Neural cell (in vitro differentiated cells): ENCODE results near the gene SPRR1B. TPM values are rescaled to one million over a fixed set of nuclear protein-coding genes. Genes with fewer than 3 reads are reported as not detected.

Experiments used
- H2AFZ ChIP-seq: fragments of 200-600, 300-800 bp; sonication (generic), shearing (Covaris generic); 2 replicates; pipeline ENCODE4 v1.6.0; 2014; ENCODE audit warnings: low read depth, mild to moderate bottlenecking, antibody characterized with exemption, low read length, moderate library complexity
- H3F3A ChIP-seq: fragments of 200-600 bp; shearing (Covaris generic); 2 replicates; pipeline ENCODE4 v1.6.1; 2016; ENCODE audit warnings: mild to moderate bottlenecking, moderate library complexity, mixed read lengths, antibody characterized with exemption, low read length; ENCODE audit not compliant: insufficient read depth, poor library complexity, severe bottlenecking
- H3K27ac ChIP-seq: fragments of 200-600, 300-800 bp; sonication (generic), shearing (Covaris generic); 2 replicates; pipeline ENCODE4 v1.5.1; 2014; ENCODE audit warnings: mild to moderate bottlenecking, low read length, moderate library complexity
- H3K27me3 ChIP-seq: fragments of 300-800, 200-600 bp; sonication (generic), shearing (Covaris generic); 2 replicates; pipeline ENCODE4 v1.6.0; 2014; ENCODE audit warnings: mild to moderate bottlenecking, low read depth, low read length, moderate library complexity; ENCODE audit not compliant: insufficient read depth
- H3K36me3 ChIP-seq: fragments of 300-800, 200-600 bp; sonication (generic), shearing (Covaris generic); 2 replicates; pipeline ENCODE4 v1.5.1; 2014; ENCODE audit warnings: mild to moderate bottlenecking, antibody characterized with exemption, low read length, moderate library complexity; ENCODE audit not compliant: insufficient read depth
- H3K4me2 ChIP-seq: fragments of 300-800, 200-600 bp; sonication (generic), shearing (Covaris generic); 2 replicates; pipeline ENCODE4 v1.6.0; 2014; ENCODE audit warnings: mild to moderate bottlenecking, low read length
- H3K4me3 ChIP-seq: fragments of 300-800, 200-600 bp; sonication (generic), shearing (Covaris generic); 2 replicates; pipeline ENCODE4 v1.5.1; 2014; ENCODE audit warnings: mild to moderate bottlenecking, low read length, moderate library complexity
- H3K79me2 ChIP-seq: fragments of 200-600 bp; shearing (Covaris generic); replicated peaks from 2 replicates; pipeline ENCODE4 v1.6.0; 2014; ENCODE audit warnings: mild to moderate bottlenecking, low read length, moderate library complexity; ENCODE audit not compliant: insufficient read depth
- H3K9ac ChIP-seq: fragments of 300-800, 200-600 bp; sonication (generic), shearing (Covaris generic); 2 replicates; pipeline ENCODE4 v1.6.1; 2016; ENCODE audit warnings: mild to moderate bottlenecking, low read length, mixed read lengths
- H3K9me2 ChIP-seq: fragments of 200-600 bp; shearing (Covaris generic); 2 replicates; pipeline ENCODE4 v1.6.1; 2016; ENCODE audit warnings: mild to moderate bottlenecking, low read length, mixed read lengths; ENCODE audit not compliant: insufficient read depth
- H3K9me3 ChIP-seq: fragments of 200-600, 300-800 bp; sonication (generic), shearing (Covaris generic); 2 replicates; pipeline ENCODE4 v1.6.1; 2016; ENCODE audit warnings: mild to moderate bottlenecking, mixed run types, low read length, moderate library complexity, mixed read lengths
- H4K20me1 ChIP-seq: fragments of 200-600 bp; shearing (Covaris generic); 2 replicates; pipeline ENCODE4 v1.6.1; 2016; ENCODE audit warnings: mild to moderate bottlenecking, mixed run types; ENCODE audit not compliant: insufficient read depth
- CTCF ChIP-seq: fragments of 450-650 bp; IDR thresholded peaks from 2 replicates; pipeline ENCODE4 v1.5.1; 2014; ENCODE audit warnings: antibody characterized with exemption, mild to moderate bottlenecking, moderate library complexity; ENCODE audit not compliant: poor library complexity, severe bottlenecking
- EP300 ChIP-seq: fragments of 450-650 bp; conservative IDR thresholded peaks from 2 replicates; pipeline ENCODE4 v1.6.1; 2014; ENCODE audit warnings: antibody characterized with exemption, mild to moderate bottlenecking, moderate library complexity; ENCODE audit not compliant: poor library complexity, severe bottlenecking
- EZH2 ChIP-seq: fragments of 200-600, 300-800 bp; shearing (Covaris generic), sonication (generic); IDR thresholded peaks from 2 replicates; pipeline ENCODE4 v1.6.1; 2014; ENCODE audit warnings: antibody characterized with exemption, low read length, borderline replicate concordance, mild to moderate bottlenecking; ENCODE audit not compliant: insufficient read depth, poor library complexity, severe bottlenecking
- MXI1 ChIP-seq: fragments of 450-650 bp; conservative IDR thresholded peaks from 2 replicates; pipeline ENCODE4 v1.6.1; 2014; ENCODE audit warnings: antibody characterized with exemption, mild to moderate bottlenecking; ENCODE audit not compliant: poor library complexity, severe bottlenecking
- POLR2AphosphoS5 ChIP-seq: IDR thresholded peaks from 2 replicates; pipeline ENCODE4 v1.6.1; 2012
- RAD21 ChIP-seq: fragments of 450-650 bp; conservative IDR thresholded peaks from 2 replicates; pipeline ENCODE4 v1.6.1; 2014; ENCODE audit warnings: antibody characterized with exemption, mild to moderate bottlenecking, moderate library complexity
- REST ChIP-seq: IDR thresholded peaks from 2 replicates; pipeline ENCODE4 v1.6.1; 2012; ENCODE audit warnings: borderline replicate concordance
- SMC3 ChIP-seq: fragments of 450-650 bp; conservative IDR thresholded peaks from 2 replicates; pipeline ENCODE4 v1.6.1; 2014; ENCODE audit warnings: antibody characterized with exemption, mild to moderate bottlenecking, moderate library complexity; ENCODE audit not compliant: poor library complexity
- TAF1 ChIP-seq: IDR thresholded peaks from 2 replicates; pipeline ENCODE4 v1.6.1; 2012; ENCODE audit warnings: low read depth
- polyA plus RNA-seq: library from polyadenylated mRNA; depleted of rRNA; stranded (reverse); fragments of >200 nt; gene quantifications from 2 replicates; pipeline ENCODE4 v1.2.3, GENCODE V29; 2014
- small RNA-seq, 3 experiments: library from RNA; depleted of rRNA; stranded (forward); fragments of <200 nt; gene quantifications; one replicate each; pipeline ENCODE3, GENCODE V24; 2012

SPRR1B gene
- polyA plus RNA-seq, 1 donor from 2014 or later: not detected

GRCh38 chr1:153081736-153082135, 50.7 kb downstream of the SPRR1B start:
- no peaks in the 10 kb centered on the region for H3K79me2 ChIP-seq
- H3K9ac ChIP-seq: no peak overlapping the region
- no peaks in the 10 kb centered on the region for H3K27me3 ChIP-seq
- no peak overlapping the region for H2AFZ ChIP-seq
- no peaks in the 10 kb centered on the region for H3F3A ChIP-seq
- H3K27ac ChIP-seq: no peak overlapping the region
- no peaks in the 10 kb centered on the region for H4K20me1 ChIP-seq
- TF ChIP-seq RAD21 (no peak), SMC3 (no peak), EZH2 (no peak), TAF1 (no peak), REST (no peak), MXI1 (no peak), CTCF (no peak), POLR2AphosphoS5 (no peak), EP300 (no peak)
- H3K4me3 ChIP-seq: no peak overlapping the region
- no peaks in the 10 kb centered on the region for H3K9me3 ChIP-seq
- no peaks in the 10 kb centered on the region for H3K9me2 ChIP-seq
- no peak overlapping the region for H3K4me2 ChIP-seq
- H3K36me3 ChIP-seq: no peaks in the 10 kb centered on the region

Small RNAs within 50 kb of the gene (small RNA-seq; reads per million reads assigned to genes)
- 0 reads per million in 3 experiments for gene AL356867.1
- 0 reads per million in 3 experiments for gene RF00322
- 0 reads per million in 3 experiments for gene SPRR1A

Other genes with a start within 250 kb of the SPRR1B start
- gene LCE1E, start 244.9 kb upstream of the SPRR1B start, polyA plus RNA-seq: not detected in 2 replicates
- gene LCE1D, start 234.5 kb upstream of the SPRR1B start, polyA plus RNA-seq: not detected in 2 replicates
- gene LCE1C, start 224.6 kb upstream of the SPRR1B start, polyA plus RNA-seq: not detected in 2 replicates
- gene LCE1B, start 219.2 kb upstream of the SPRR1B start, polyA plus RNA-seq: not detected in 2 replicates
- not detected in 2 replicates for gene LCE1A, start 203.7 kb upstream of the SPRR1B start, polyA plus RNA-seq
- gene LCE6A, start 188.3 kb upstream of the SPRR1B start, polyA plus RNA-seq: not detected in 2 replicates
- gene LCE7A, start 171.2 kb upstream of the SPRR1B start, polyA plus RNA-seq: not detected in 2 replicates
- gene SMCP, start 152.9 kb upstream of the SPRR1B start, polyA plus RNA-seq: not detected in 2 replicates
- gene IVL, start 122.7 kb upstream of the SPRR1B start, polyA plus RNA-seq: not detected in 2 replicates
- gene SPRR5, start 84.0 kb upstream of the SPRR1B start, polyA plus RNA-seq: not detected in 2 replicates
- not detected in 2 replicates for gene SPRR4, start 60.6 kb upstream of the SPRR1B start, polyA plus RNA-seq
- gene SPRR1A, start 47.1 kb upstream of the SPRR1B start, polyA plus RNA-seq: not detected in 2 replicates
- gene SPRR3, start 29.5 kb upstream of the SPRR1B start, polyA plus RNA-seq: not detected in 2 replicates
- gene SPRR2D, start 9.9 kb downstream of the SPRR1B start, polyA plus RNA-seq: not detected in 2 replicates
- not detected in 2 replicates for gene SPRR2A, start 26.3 kb downstream of the SPRR1B start, polyA plus RNA-seq
- not detected in 2 replicates for gene SPRR2B, start 40.4 kb downstream of the SPRR1B start, polyA plus RNA-seq
- gene SPRR2E, start 63.3 kb downstream of the SPRR1B start, polyA plus RNA-seq: not detected in 2 replicates
- gene SPRR2F, start 82.3 kb downstream of the SPRR1B start, polyA plus RNA-seq: not detected in 2 replicates
- not detected in 2 replicates for gene SPRR2G, start 119.7 kb downstream of the SPRR1B start, polyA plus RNA-seq
- gene LELP1, start 172.2 kb downstream of the SPRR1B start, polyA plus RNA-seq: not detected in 2 replicates
- gene PRR9, start 186.4 kb downstream of the SPRR1B start, polyA plus RNA-seq: not detected in 2 replicates
- 0.42 and 1.3 TPM in 2 replicates for gene LORICRIN, start 228.5 kb downstream of the SPRR1B start, polyA plus RNA-seq